Activated naive CD8-positive, alpha-beta T cell treated with anti-CD3 and anti-CD28 coated beads for 36 hours (primary cell): ENCODE measurements around the gene POP7. TPM values are rescaled to one million over a fixed set of nuclear protein-coding genes. Genes with fewer than 3 reads are reported as not detected.
A peak's percentile ranks its signal among the peaks of the same experiment; 100 is the strongest.
"Not testable (repeated sequence)": the region's sequence is repeated elsewhere in the genome, so short reads cannot be mapped to it uniquely, and the experiment has no call there.

Experiments used
- DNase-seq: peaks from one replicate; pipeline ENCODE4 v3.0.0; 2021
- H3K27ac Mint-ChIP-seq: one replicate; pipeline ENCODE4 v1.8.0; 2022; ENCODE audit warnings: mild to moderate bottlenecking, moderate library complexity, mixed read lengths
- H3K27me3 Mint-ChIP-seq: one replicate; pipeline ENCODE4 v1.8.0; 2022; ENCODE audit warnings: mild to moderate bottlenecking, mixed read lengths
- H3K36me3 Mint-ChIP-seq: one replicate; pipeline ENCODE4 v1.8.0; 2021; ENCODE audit warnings: mild to moderate bottlenecking, mixed read lengths
- H3K4me1 Mint-ChIP-seq: one replicate; pipeline ENCODE4 v1.8.0; 2021; ENCODE audit warnings: mixed read lengths
- H3K4me3 Mint-ChIP-seq: one replicate; pipeline ENCODE4 v1.8.0; 2022; ENCODE audit warnings: mild to moderate bottlenecking, moderate library complexity, mixed read lengths
- H3K9me3 Mint-ChIP-seq: one replicate; pipeline ENCODE4 v1.8.0; 2022; ENCODE audit warnings: mixed read lengths
- total RNA-seq, 2 experiments: library from RNA; stranded (reverse); gene quantifications; one replicate each; pipeline ENCODE4 v1.2.3, GENCODE V29; 2021

The POP7 gene
- 10 to 100 TPM; 84.5 to 85.6 TPM for total RNA-seq

DNA sequence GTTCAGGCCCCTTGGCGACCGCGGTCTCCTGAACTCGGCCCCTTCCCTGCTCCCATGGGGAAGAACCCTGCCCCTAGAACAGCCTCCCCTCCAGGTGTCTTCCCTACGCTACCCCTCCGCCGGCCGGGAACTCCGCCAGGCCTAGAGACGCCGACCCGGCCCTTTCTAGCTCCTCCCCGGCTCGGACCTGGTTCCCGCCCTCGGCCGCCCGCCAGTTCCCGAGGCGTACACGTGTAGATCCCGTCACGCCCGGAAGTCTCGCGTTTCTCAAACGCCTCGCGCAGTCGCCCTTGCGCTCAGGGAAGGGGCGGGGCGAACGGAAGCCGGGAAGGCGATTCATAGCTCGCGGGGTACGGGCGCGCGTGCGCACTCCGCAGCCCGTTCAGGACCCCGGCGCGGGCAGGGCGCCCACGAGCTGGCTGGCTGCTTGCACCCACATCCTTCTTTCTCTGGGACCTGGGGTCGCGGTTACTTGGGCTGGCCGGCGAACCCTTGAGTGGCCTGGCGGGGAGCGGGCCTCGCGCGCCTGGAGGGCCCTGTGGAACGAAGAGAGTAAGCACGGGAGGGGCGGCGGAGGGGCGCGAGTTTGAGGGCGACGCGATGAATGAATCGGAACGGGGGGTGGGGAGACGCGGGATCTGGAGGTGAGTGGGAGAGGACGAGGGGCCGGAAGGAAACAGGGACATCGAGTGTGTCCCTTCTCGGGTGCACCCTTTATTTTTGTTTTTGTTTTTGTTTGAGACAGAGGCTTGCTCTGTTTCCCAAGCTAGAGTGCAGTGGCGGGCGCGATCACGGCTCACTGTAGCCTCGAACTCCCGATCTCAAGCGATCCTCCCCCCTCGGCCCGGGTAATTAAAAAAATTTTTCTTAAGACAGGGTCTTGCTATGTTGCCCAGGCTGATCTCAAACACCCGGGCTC, at the start of gene POP7:
Gene POP7, plus strand, starts transcription at position 369 of the 919 bp plus-strand sequence. CDS start 710 bp downstream, outside the sequence.
- DNase-seq = peak; percentile 99
- Mint-ChIP-seq H3K4me3 (peak within 1 kb of the TSS; percentile 97), H3K27ac (peak within 1 kb of the TSS; percentile 89), H3K27me3 (no peaks in the 10 kb centered on the region), H3K4me1 (peaks cover 7% of the 10 kb centered on the region), H3K9me3 (no peaks in the 10 kb centered on the region), H3K36me3 (peaks cover 19% of the 10 kb centered on the region)

DNA sequence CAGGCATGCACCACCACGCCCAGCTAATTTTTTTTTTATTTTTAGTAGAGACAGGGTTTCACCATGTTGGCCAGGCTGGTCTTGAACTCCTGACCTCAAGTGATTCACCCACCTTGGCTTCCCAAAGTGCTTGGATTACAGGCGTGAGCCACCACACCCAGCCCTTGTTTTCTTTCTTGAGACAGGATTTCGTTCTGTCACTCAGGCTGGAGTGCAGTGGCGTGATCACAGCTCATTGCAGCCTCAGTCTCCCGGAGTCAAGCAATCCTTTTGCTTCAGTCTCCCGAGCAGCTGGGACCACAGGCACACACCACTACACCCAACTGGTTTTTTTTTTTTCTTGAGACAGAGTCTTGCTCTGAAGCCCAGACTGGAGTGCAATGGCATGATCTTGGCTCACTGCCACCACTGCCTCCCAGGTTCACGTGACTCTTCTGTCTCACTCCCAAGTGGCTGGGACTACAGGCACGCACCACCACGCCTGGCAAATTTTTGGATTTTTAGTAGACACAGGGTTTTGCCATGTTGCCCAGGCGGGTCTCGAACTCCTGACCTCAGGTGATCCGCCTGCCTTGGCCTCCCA, 43.6 kb upstream of the POP7 start:
- not testable (repeated sequence) for H3K27ac Mint-ChIP-seq, H3K9me3 Mint-ChIP-seq, H3K4me3 Mint-ChIP-seq, DNase-seq, H3K36me3 Mint-ChIP-seq, H3K4me1 Mint-ChIP-seq
- peaks cover 18% of the 10 kb centered on the region for H3K27me3 Mint-ChIP-seq

DNA sequence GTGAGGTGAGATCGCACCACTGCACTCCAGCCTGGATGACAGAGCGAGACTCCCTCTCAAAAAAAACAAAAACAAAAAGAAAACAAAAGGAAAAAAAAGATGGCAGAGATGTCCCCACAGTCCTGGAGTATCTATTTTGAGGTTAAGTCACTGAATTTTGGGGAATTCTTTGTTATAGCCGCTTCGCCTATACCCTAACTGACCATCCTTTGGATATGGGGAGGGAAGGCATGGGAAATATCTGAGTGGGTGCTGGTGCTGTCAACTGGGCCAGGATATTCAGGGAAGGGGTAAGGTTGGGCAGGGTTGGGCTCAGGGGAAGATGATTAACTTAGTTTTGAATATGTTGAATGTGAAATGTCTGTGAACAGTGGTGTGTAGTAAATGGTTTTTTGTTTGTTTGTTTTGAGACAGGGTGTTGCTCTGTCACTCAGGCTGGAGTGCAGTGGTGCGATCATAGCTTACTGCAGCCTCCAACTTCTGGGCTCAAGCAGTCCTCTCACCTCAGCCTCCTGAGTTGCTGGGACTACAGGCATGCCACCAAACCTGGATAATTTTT, 40.7 kb upstream of the POP7 start:
- H3K36me3 Mint-ChIP-seq = no peaks in the 10 kb centered on the region
- no peak overlapping the region for H3K27ac Mint-ChIP-seq
- H3K4me1 Mint-ChIP-seq = no peaks in the 10 kb centered on the region
- H3K27me3 Mint-ChIP-seq = no peaks in the 10 kb centered on the region
- no peaks in the 10 kb centered on the region for H3K9me3 Mint-ChIP-seq
- DNase-seq = no peak
- no peak overlapping the region for H3K4me3 Mint-ChIP-seq

DNA sequence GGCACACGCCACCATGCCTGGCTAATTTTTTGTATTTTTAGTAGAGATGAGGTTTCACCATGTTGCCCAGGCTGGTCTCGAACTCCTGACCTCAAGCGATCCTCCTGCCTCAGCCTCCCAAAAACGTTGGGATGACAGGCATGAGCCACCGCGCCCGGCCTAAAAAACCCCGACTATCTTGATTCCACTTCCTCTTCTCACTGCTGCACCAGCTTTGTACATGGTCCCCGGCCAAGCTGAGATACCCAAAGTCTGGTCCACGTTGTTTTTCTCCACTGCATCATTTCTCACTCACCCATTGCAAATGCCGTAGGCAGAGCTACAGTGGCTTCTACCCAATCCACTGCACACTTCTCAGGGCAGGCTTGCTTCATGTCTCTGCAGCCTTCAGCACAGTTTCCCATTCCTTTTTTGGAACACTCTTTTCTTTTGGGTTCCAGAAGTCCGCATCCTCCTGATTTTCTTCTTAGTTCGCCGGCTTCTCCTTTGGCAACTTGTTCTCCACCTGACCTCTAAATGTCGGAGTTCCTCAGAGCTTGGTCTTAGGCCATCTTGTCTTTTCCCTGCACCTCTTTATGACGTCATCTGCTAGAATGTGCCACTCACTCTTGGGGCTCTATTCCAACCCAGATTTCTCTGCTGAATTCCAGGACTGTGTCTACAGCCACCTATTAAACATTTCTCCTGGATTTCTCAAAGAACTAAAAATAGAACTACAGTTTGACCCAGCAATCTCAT, 38.4 kb upstream of the POP7 start:
- Mint-ChIP-seq H3K27ac (no peak overlapping the region), H3K36me3 (no peaks in the 10 kb centered on the region), H3K27me3 (no peaks in the 10 kb centered on the region), H3K4me1 (no peaks in the 10 kb centered on the region), H3K9me3 (no peaks in the 10 kb centered on the region), H3K4me3 (no peak overlapping the region)
- DNase-seq = no peak

DNA sequence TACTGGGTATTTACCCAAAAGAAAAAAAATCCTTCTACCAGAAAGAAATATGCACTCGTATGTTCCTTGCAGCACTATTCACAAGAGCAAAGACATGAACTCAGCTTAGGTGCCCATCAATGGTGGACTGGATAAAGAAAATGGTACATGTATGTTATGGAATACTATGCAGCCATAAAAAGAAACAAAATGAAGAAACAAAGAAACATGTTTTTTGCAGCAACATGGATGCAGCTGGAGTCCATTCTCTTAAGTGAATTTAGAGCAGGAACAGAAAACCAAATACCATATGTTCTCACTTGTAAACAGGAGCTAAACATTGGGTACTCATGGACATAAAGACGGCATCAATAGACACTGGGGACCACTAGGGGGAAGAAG, 37.9 kb upstream of the POP7 start:
- no peak overlapping the region for H3K27ac Mint-ChIP-seq
- H3K36me3 Mint-ChIP-seq = no peaks in the 10 kb centered on the region
- DNase-seq = no peak
- H3K27me3 Mint-ChIP-seq = no peaks in the 10 kb centered on the region
- no peaks in the 10 kb centered on the region for H3K4me1 Mint-ChIP-seq
- no peak overlapping the region for H3K4me3 Mint-ChIP-seq
- H3K9me3 Mint-ChIP-seq = no peaks in the 10 kb centered on the region

DNA sequence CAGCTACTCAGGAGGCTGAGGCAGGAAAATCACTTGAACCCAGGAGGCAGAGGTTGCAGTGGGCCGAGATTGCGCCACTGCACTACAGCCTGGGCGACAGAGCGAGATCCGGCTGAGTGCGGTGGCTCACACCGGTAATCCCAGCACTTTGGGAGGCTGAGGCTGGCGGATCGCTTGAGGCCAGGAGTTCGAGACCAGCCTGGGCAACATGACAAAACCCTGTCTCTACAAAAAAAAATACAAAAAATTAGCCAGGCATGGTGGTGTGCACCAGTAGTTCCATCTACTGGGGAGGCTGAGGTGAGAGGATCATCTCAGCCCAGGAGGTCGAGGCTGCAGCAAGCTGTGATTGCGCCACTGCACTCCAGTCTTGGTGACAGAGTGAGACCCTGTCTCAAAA, 36.8 kb upstream of the POP7 start:
- not testable (repeated sequence) for H3K4me3 Mint-ChIP-seq, H3K4me1 Mint-ChIP-seq, H3K36me3 Mint-ChIP-seq, H3K27ac Mint-ChIP-seq, H3K9me3 Mint-ChIP-seq, H3K27me3 Mint-ChIP-seq, DNase-seq

DNA sequence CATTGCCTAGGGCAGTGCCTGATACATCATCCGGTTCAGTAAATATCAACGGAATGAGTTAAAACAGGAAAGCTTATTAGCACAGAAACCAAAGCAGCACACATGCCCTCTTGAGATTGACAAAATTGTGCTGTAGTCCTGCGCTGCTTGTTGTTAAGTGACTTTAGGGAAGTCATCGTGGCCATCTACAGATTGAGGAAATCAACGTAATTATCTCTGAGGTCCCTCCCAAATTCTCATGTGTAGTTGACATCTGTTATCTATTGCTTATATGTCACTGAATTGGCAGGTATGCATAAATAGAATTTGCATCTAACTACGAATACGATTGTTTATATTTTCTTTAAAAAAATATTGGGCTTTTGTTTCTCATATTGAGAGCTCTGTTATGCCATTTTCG, 35.8 kb upstream of the POP7 start:
- no peaks in the 10 kb centered on the region for H3K36me3 Mint-ChIP-seq
- H3K27ac Mint-ChIP-seq = no peak overlapping the region

DNA sequence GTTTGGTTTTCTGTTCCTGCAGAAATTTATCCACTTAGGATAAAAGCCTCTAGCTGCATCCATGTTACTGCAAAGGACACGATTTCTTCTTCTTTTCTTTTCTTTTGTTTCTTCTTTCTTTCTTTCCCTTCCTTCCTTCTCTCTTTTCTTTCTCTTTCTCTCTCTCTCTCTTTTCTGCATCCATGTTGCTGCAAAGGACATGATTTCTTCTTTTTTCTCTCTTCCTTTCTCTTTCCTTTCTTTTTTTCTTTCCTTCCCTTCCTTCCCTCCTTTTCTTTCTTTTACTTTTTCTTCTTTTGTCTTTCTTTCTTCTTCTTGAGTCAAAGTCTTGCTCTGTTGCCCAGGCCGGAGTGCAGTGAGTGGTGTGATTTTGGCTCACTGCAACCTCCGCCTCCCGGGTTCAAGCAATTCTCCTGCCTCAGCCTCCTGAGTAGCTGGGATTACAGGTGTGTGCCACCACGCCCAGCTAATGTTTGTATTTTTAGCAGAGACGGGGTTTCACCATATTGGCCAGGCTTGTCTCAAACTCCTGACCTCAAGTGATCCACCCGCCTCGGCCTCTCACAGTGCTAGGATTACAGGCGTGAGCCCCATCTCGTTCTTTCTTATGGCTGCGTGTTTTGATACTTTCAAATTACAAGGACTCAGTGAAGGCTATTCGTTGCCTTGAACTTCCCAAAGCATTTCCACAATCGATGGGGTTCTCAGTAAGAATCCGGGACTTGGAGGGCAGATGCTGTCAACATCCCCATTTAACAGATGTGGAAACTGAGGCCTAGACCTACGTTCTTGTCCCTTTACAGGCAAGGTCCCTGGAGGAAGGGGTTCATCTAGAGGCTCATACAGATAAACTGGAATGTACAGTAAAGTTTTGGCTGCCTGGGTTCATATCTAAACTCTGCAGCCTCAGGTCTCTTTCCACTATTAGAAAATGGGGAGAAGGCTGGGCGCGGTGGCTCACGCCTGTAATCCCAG, 34.3 kb upstream of the POP7 start:
- Mint-ChIP-seq H3K27me3 (no peaks in the 10 kb centered on the region), H3K27ac (no peak overlapping the region), H3K36me3 (peaks cover 6% of the 10 kb centered on the region), H3K9me3 (no peaks in the 10 kb centered on the region), H3K4me1 (peaks cover 4% of the 10 kb centered on the region), H3K4me3 (no peak overlapping the region)
- DNase-seq = no peak

More for the DNA sequence above, 35.8 kb upstream of the POP7 start:
- H3K4me1 Mint-ChIP-seq = no peaks in the 10 kb centered on the region
- H3K9me3 Mint-ChIP-seq = no peaks in the 10 kb centered on the region
- DNase-seq = no peak
- no peak overlapping the region for H3K4me3 Mint-ChIP-seq
- no peaks in the 10 kb centered on the region for H3K27me3 Mint-ChIP-seq

DNA sequence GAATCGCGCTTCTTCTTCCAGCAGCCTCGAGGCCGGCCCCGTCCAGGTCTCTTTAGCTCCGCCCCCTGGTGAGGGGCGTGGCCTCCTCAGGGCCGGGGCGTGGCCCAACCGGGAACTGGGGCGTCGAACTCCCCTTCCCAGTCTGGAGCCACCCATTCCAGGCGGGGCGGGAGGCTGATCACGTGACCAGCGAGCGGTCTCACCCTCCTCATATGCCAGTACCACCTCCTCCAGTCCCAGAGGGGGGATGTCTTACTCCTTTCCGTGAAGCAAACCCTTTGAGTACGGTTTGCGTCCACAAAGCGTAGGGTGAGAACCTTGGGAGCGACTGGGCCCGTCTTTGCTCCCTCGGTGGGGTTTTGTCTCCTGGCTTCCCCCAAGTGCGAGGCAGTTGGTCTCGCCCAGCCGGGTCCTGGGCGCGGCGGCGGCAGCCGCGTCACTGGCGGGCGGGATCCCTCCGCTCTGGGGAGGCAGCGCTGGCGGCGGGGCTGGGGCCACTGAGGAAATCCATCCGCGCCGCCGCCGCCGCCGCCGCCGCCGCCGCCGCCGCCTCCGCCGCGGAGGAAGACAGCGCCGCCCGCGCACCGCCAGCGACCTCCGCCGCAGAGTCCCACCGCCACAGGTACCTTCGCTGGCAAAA, 32.5 kb upstream of the POP7 start, which contains the start of gene GNB2:
Gene GNB2, plus strand, starts transcription at position 439 of the 640 bp plus-strand sequence. CDS start 2,526 bp downstream, outside the sequence.
- DNase-seq = peak; percentile 98
- no peaks in the 10 kb centered on the region for H3K9me3 Mint-ChIP-seq
- peaks cover 15% of the 10 kb centered on the region for H3K36me3 Mint-ChIP-seq
- peak within 1 kb of the TSS; percentile 97 for H3K4me3 Mint-ChIP-seq
- peaks cover 12% of the 10 kb centered on the region for H3K4me1 Mint-ChIP-seq
- H3K27ac Mint-ChIP-seq = peak within 1 kb of the TSS; percentile 94
- H3K27me3 Mint-ChIP-seq = no peaks in the 10 kb centered on the region

DNA sequence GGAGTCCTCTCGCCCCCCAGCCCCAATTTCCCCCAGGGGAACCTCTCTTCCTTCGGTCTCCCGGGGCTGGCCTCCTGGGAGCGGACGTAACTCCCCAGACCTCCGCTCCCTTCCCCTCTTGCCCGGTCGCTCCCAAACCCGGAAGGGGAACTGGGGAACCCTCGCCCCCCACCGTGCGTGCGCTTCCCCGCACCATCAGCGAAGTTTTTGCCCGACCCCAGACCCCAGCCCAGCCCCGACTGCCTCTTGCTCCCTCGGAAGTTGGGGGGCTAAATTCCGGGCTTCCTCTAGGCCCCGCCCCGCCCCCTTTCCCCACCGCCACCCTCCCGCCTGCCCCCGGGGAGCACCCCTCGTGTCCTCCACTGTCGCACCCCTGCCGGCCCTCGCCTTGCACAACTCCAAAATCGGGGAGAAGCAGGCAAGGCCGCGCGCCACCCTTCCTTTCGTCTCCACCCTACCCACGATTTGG, 31.9 kb upstream of the POP7 start:
- Mint-ChIP-seq H3K27ac (peak overlapping the region; percentile 92), H3K36me3 (peaks cover 16% of the 10 kb centered on the region), H3K4me1 (peaks cover 14% of the 10 kb centered on the region), H3K9me3 (no peaks in the 10 kb centered on the region), H3K27me3 (no peaks in the 10 kb centered on the region), H3K4me3 (peak overlapping the region; percentile 97)
- DNase-seq = no peak

DNA sequence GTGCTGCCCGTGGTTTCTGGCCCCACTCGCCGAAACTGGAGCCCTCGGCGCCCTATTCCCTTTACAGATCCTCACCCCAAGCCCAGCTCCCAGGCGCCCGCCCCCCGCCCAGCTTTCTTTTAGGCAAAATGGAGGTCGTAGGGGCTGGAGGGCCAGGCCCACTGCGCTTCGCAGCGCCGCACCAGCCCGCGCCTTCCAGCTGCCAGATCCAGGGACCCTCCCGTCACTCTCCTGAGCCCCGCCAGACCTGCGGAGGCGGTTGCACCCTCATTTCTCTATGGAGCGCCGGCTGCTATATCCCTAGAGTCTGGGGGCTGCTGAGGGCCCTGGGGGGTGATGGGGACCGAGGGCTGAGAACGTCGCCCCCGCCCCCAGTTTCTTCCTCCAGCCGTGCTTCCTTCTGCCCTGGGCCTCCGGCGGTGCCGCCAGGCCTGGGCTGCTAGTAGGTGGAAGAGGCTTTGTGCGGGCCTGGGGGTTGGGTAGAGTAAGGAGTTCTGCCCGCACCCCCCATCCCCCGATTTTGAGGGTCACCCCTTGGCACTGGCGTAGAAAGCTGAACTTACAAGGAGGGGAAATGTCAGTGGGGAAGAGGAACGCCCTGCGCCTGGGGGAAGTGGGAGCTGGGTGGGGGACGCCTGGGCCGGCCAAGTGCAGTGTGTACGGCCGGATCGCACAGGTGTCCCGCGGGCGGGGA, 31.4 kb upstream of the POP7 start:
- peaks cover 15% of the 10 kb centered on the region for H3K4me1 Mint-ChIP-seq
- H3K9me3 Mint-ChIP-seq = no peaks in the 10 kb centered on the region
- peak overlapping the region; percentile 97 for H3K4me3 Mint-ChIP-seq
- no peak for DNase-seq
- peak overlapping the region; percentile 92 for H3K27ac Mint-ChIP-seq
- no peaks in the 10 kb centered on the region for H3K27me3 Mint-ChIP-seq
- peaks cover 18% of the 10 kb centered on the region for H3K36me3 Mint-ChIP-seq

DNA sequence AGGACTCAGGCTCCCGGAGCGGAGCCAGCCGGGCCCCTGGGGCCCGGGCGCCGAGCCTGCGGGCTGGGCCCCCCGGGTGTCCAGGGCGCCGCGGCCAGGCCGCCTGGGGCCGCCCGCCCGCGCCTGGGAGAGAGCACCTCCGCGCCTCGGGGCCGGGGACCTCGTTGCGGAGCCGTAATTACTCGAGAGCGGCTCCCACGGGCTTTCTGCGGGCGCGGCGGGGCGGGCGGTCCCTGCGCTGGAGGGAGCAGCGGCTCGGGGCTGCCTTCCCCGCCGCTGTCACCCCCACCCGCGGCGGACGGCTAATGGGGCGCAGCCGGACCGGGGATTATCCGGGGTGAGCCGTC, 30.8 kb upstream of the POP7 start:
- Mint-ChIP-seq H3K36me3 (peaks cover 19% of the 10 kb centered on the region), H3K4me1 (peaks cover 20% of the 10 kb centered on the region), H3K9me3 (no peaks in the 10 kb centered on the region), H3K4me3 (peak overlapping the region; percentile 97), H3K27me3 (no peaks in the 10 kb centered on the region), H3K27ac (no peak overlapping the region)
- DNase-seq = peak; percentile 52
